Tibial nerve (tissue), 4 donors: ENCODE measurements around the gene CEBPG. TPM values are rescaled to one million over a fixed set of nuclear protein-coding genes. Genes with fewer than 3 reads are reported as not detected.
A peak's percentile ranks its signal among the peaks of the same experiment; 100 is the strongest.

Experiments
- DNase-seq, 2 donors: peaks; one replicate each; pipeline ENCODE4 v3.0.0-alpha.2; 2019; ENCODE audit warnings: low spot score in 2 of 2
- H3K27ac ChIP-seq, 4 donors: fragments of 200-600 bp; sonication (generic) in 3 of 4; one replicate each; pipeline ENCODE4 v1.5.1; 2017 to 2019; ENCODE audit warnings: mild to moderate bottlenecking in 1 of 4
- H3K27me3 ChIP-seq, 2 donors: fragments of 200-600 bp; sonication (generic) in 1 of 2; one replicate each; pipeline versions ENCODE4 v1.5.1 to v1.6.0; 2017 to 2019
- H3K36me3 ChIP-seq, 3 donors: fragments of 200-600 bp; sonication (generic); one replicate each; pipeline ENCODE4 v1.5.1; 2018 to 2019
- H3K4me1 ChIP-seq, 4 donors: fragments of 200-600 bp; sonication (generic) in 3 of 4; one replicate each; pipeline ENCODE4 v1.5.1; 2017 to 2019
- H3K4me3 ChIP-seq, 4 donors: fragments of 200-600 bp; sonication (generic) in 3 of 4; one replicate each; pipeline ENCODE4 v1.5.1; 2017 to 2019; ENCODE audit warnings: mild to moderate bottlenecking in 1 of 4, moderate library complexity in 1 of 4
- H3K9me3 ChIP-seq, 4 donors: fragments of 200-600 bp; sonication (generic) in 3 of 4; one replicate each; pipeline ENCODE4 v1.5.1; 2017 to 2019
- CTCF ChIP-seq, 5 experiments: fragments of 200-600 bp in 3 of 5; fragments of 450-650 bp in 2 of 5; sonication (generic) in 3 of 5; IDR thresholded peaks; one replicate each; pipeline ENCODE4 v1.5.1; 2016 to 2019; ENCODE audit warnings: antibody characterized with exemption in 5 of 5, mild to moderate bottlenecking in 3 of 5, moderate library complexity in 2 of 5
- EP300 ChIP-seq, 2 donors: sonication (generic); formaldehyde crosslinking; IDR thresholded peaks; one replicate each; pipeline ENCODE4 v1.6.1; 2017; ENCODE audit warnings: antibody characterized with exemption in 2 of 2, mild to moderate bottlenecking in 1 of 2
- POLR2A ChIP-seq, 2 donors: fragments of 450-650 bp; IDR thresholded peaks; one replicate each; pipeline ENCODE4 v1.6.1; 2017; ENCODE audit warnings: antibody characterized with exemption in 2 of 2, mild to moderate bottlenecking in 2 of 2, moderate library complexity in 2 of 2
- WGBS, 2 donors: methylation state at CpG; one replicate each; pipeline ENCODE4 v1.1.5; 2018; 5-methylcytosine and 5-hydroxymethylcytosine counted together
- total RNA-seq, 4 donors: library from RNA; depleted of rRNA; stranded (reverse); fragments of >200 nt; gene quantifications; one replicate each; pipeline ENCODE4 v1.1.0, GENCODE V29; 2016

Gene CEBPG
- total RNA-seq, 4 donors from 2014 or later: 15.5 to 18.6 (median 16.7) TPM

DNA sequence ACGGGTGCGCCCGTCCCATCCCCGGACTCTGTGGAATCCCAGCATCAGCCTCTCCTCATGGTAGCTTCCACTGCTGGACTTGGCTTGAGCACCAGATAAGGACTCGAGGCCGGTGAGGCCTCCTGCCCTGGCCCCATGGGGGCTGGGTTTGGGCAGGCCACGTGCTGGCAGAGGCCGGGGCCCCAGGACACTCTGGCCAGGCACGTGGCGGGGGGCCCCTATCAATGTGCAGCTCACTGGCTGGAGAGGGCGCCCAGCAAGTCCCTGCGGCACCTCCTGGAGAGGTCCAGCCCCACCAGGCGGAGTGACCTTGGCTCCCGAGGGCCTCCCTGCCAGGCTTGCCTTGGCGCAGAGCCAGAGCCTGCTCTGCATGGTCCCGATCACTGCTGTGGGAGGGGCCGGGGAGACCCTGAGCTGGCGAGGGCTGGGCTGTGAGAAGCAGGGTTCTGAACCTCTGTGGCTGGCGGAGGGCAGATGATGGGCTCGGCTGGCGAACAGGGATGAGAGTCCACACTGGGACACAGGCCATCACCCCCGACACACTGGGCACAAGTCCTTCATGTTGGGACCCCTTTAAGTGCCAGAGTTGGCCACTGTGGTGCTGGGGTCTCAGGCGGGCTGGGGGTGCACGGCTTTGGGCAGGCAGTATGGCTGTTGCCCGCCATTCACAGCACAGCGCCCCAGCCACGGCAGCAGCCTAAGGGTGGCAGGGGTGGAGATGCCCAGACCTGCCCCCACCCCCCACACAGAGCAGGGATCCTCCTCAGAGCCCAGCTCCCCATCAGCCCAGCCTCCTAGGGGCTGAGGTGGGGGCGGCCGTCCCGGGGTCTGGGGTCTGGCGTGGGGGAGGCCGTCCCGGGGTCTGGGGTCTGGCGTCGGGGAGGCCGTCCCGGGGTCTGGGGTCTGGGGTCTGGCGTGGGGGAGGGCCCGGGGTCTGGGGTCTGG lies 19.1 kb downstream of the CEBPG start:
- 63 to 82% methylated on average over 20 to 22 of the region's 39 CpGs for WGBS, 2 donors
- H3K27me3 ChIP-seq: no peaks in the 10 kb centered on the region
- peaks cover 0 to 100% (median 94%) of the 10 kb centered on the region in 4 donors for H3K4me1 ChIP-seq
- H3K9me3 ChIP-seq: no peaks in the 10 kb centered on the region
- H3K4me3 ChIP-seq: no peak overlapping the region
- DNase-seq: peak in 1 of 2 donors; percentile 12
- TF ChIP-seq POLR2A (IDR thresholded peaks at IDR 0.05) (no peak), EP300 (IDR thresholded peaks at IDR 0.05) (no peak), CTCF (IDR thresholded peaks at IDR 0.05) (no peak)
- peaks cover 0 to 5% (median 0%) of the 10 kb centered on the region in 3 donors for H3K36me3 ChIP-seq
- H3K27ac ChIP-seq: peak overlapping the region in 2 of 4 donors; percentile 37 to 45

GRCh38 chr19:33393286-33394005 lies 19.9 kb downstream of the CEBPG start:
- WGBS, 2 donors: 85 to 86% methylated on average over 12 to 19 of the region's 21 CpGs
- no peak for TF ChIP-seq EP300 (IDR thresholded peaks at IDR 0.05)
- TF ChIP-seq POLR2A (IDR thresholded peaks at IDR 0.05): no peak
- no peak for TF ChIP-seq CTCF (IDR thresholded peaks at IDR 0.05)
- DNase-seq: peak in 1 of 2 donors; percentile 9
- Histone ChIP-seq H3K4me1 (peaks cover 0 to 98% (median 89%) of the 10 kb centered on the region in 4 donors), H3K27ac (peak overlapping the region in 1 of 4 donors; percentile 45), H3K36me3 (peaks cover 0 to 9% (median 0%) of the 10 kb centered on the region in 3 donors), H3K4me3 (no peak overlapping the region), H3K9me3 (no peaks in the 10 kb centered on the region), H3K27me3 (no peaks in the 10 kb centered on the region)

DNA sequence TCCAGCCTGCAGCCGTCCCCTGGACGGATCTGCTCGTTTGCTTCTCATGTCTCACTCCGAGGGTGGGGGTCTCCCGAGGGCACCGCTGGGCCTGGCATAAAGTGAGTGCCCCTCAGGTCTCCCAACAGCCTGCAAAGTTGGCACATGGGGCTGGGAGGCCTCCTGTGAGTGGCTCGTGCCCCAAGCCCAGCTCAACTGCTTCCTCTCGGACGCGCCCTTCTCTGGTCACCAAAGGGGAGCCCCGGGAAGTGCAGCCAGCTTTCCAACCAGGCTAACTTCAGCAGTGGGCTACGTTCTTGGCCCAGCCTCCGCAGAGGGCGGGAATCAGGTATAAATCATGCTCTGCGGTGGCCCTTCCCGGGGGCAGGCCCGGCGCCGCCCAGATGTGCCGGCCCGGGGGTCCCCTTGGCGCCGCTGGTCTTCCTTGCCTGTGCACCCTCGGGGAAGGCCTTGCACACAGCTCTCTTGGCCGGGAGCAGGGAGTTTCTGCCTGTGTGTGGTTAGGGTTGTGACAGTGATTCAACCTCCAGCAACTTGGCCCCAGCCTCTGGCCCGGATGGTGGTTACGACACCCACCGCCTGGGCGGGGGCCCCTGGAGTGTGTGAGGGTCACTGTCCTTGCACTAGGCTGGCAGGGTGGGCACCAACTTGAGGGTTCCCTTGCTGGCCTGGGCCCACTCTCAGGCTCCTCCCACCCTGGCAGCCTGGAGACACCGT lies 20.7 kb downstream of the CEBPG start:
- Histone ChIP-seq H3K9me3 (no peaks in the 10 kb centered on the region), H3K27me3 (no peaks in the 10 kb centered on the region), H3K27ac (peak overlapping the region in 3 of 4 donors; percentile 14 to 62 (median 58)), H3K36me3 (peaks cover 0 to 11% (median 0%) of the 10 kb centered on the region in 3 donors), H3K4me3 (no peak overlapping the region), H3K4me1 (peaks cover 0 to 91% (median 82%) of the 10 kb centered on the region in 4 donors)
- WGBS, 2 donors: 63 to 75% methylated on average over 15 to 30 of the region's 30 CpGs
- DNase-seq: peak; percentile 57 to 65
- TF ChIP-seq CTCF (IDR thresholded peaks at IDR 0.05): no peak
- TF ChIP-seq EP300 (IDR thresholded peaks at IDR 0.05): peak in 1 of 2 donors; percentile 37

DNA sequence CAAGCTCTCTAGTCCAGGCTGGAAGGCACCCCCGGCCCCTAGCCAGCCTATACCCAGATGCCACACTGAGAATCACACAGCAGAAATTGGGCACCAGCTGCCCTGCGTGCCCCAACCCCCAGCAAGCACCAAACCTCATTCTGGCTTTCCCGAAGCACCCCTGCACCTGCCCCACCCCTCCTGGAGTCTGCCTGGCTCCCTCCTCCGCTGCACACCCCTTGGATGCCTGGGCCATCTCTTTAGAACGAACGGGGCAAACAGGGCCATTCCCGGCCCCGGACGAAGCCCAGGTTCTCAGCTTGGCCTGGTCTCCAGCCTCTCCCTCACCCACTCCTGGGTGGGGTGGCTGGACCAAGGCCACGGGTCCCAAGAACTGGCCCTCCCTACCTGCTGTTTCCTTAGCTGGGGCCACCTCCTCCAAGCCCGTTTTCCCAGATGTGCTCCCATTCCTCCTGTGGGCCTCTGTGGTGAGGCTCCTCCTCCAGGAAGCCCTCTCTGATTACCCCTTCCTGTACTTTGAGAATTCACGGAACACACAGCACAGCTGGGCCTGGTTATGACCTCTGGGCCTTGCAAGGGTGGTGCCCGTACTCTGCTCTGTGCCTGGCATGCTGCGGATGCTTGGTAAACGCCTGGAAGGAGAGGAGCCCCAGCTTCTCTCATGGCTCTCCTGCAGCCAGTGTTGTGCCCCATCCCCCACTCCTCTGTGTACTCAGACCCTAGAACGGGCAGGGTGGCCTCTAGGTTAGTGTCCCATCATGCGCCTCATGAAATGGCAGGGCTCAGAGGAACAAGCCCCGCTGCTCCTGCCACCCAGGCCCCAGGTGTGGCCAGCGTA lies 21.4 kb downstream of the CEBPG start:
- Histone ChIP-seq H3K27ac (peak overlapping the region in 3 of 4 donors; percentile 14 to 62 (median 58)), H3K9me3 (no peaks in the 10 kb centered on the region), H3K27me3 (no peaks in the 10 kb centered on the region), H3K36me3 (peaks cover 0 to 18% (median 0%) of the 10 kb centered on the region in 3 donors), H3K4me1 (peaks cover 0 to 83% (median 74%) of the 10 kb centered on the region in 4 donors), H3K4me3 (no peak overlapping the region)
- 74 to 79% methylated on average over 15 to 18 of the region's 19 CpGs for WGBS, 2 donors
- DNase-seq: no peak
- TF ChIP-seq POLR2A (IDR thresholded peaks at IDR 0.05) (no peak), CTCF (IDR thresholded peaks at IDR 0.05) (no peak), EP300 (IDR thresholded peaks at IDR 0.05) (no peak)
